Suppressor macrophage treated with lipopolysaccharide for 1 hour (primary cell): Measurements from ENCODE around the gene XG.

Source experiments
- DNase-seq, 3 donors: peaks; one replicate each; pipeline ENCODE4 v3.0.0-alpha.2; 2020 to 2022

XG gene

GRCh38 chrX:2823795-2824386, 72.1 kb downstream of the XG start:
- DNase-seq, result no peak

GRCh38 chrX:2824886-2825285, 73.0 kb downstream of the XG start:
- no peak for DNase-seq

GRCh38 chrX:2828344-2828958, 76.6 kb downstream of the XG start, which contains the start of gene GYG2:
Gene GYG2, plus strand, starts transcription at chrX:2828930. Its CDS starts 1,259 bp downstream, at chrX:2830189.
- no peak for DNase-seq

GRCh38 chrX:2828959-2829411, 77.1 kb downstream of the XG start:
- peak in 2 of 3 donors; percentile 3 to 15 for DNase-seq

GRCh38 chrX:2829469-2830246, 77.8 kb downstream of the XG start:
- no peak for DNase-seq

- DNase-seq, result no peak
Measured at GRCh38 chrX:2831471-2832228, 79.8 kb downstream of the XG start.

GRCh38 chrX:2837961-2838360, 86.1 kb downstream of the XG start:
- DNase-seq, result no peak

- DNase-seq, result no peak
Measured at GRCh38 chrX:2840961-2841360, 89.1 kb downstream of the XG start.

- DNase-seq, result no peak
Measured at GRCh38 chrX:2841537-2841936, 89.7 kb downstream of the XG start.

- DNase-seq, result no peak
Measured at GRCh38 chrX:2846992-2847391, 95.2 kb downstream of the XG start.

GRCh38 chrX:2848871-2849301, 97.0 kb downstream of the XG start:
- no peak for DNase-seq

GRCh38 chrX:2854918-2855317, 103.1 kb downstream of the XG start:
- DNase-seq, result no peak

- DNase-seq, result no peak
Measured at GRCh38 chrX:2855761-2856160, 103.9 kb downstream of the XG start.

GRCh38 chrX:2857566-2857965, 105.7 kb downstream of the XG start:
- no peak for DNase-seq

GRCh38 chrX:2859197-2859797, 107.5 kb downstream of the XG start:
- DNase-seq, result no peak

- no peak for DNase-seq
Measured at GRCh38 chrX:2862404-2862803, 110.6 kb downstream of the XG start.

- DNase-seq, result no peak
Measured at GRCh38 chrX:2863646-2864045, 111.8 kb downstream of the XG start.
